Memory B cell (primary cell): ENCODE results near the gene SMCHD1.
"Not testable (repeated sequence)": the region's sequence is repeated elsewhere in the genome, so short reads cannot be mapped to it uniquely, and the experiment has no call there.

Experiments
- ATAC-seq: fragments of 150-1000 bp; cut with Tn5 transposase; 2 replicates; pipeline ENCODE4 v1.10.0; 2021; ENCODE audit warnings: low read depth, mild to moderate bottlenecking, moderate library complexity
- DNase-seq, 2 donors: peaks; one replicate each; pipeline ENCODE4 v3.0.0; 2022; ENCODE audit warnings: low spot score in 2 of 2
- H3K27ac Mint-ChIP-seq: one replicate; pipeline ENCODE4 v1.8.0; 2022; ENCODE audit warnings: mild to moderate bottlenecking, moderate library complexity, mixed read lengths
- H3K27me3 Mint-ChIP-seq: one replicate; pipeline ENCODE4 v1.8.0; 2022; ENCODE audit warnings: mixed read lengths
- H3K36me3 Mint-ChIP-seq: one replicate; pipeline ENCODE4 v1.8.0; 2022; ENCODE audit warnings: mild to moderate bottlenecking, mixed read lengths
- H3K4me1 Mint-ChIP-seq: one replicate; pipeline ENCODE4 v1.8.0; 2022; ENCODE audit warnings: mixed read lengths
- H3K4me3 Mint-ChIP-seq: one replicate; pipeline ENCODE4 v1.8.0; 2022; ENCODE audit warnings: mild to moderate bottlenecking, moderate library complexity, mixed read lengths
- H3K9me3 Mint-ChIP-seq: one replicate; pipeline ENCODE4 v1.8.0; 2022; ENCODE audit warnings: mixed read lengths

Gene SMCHD1

DNA sequence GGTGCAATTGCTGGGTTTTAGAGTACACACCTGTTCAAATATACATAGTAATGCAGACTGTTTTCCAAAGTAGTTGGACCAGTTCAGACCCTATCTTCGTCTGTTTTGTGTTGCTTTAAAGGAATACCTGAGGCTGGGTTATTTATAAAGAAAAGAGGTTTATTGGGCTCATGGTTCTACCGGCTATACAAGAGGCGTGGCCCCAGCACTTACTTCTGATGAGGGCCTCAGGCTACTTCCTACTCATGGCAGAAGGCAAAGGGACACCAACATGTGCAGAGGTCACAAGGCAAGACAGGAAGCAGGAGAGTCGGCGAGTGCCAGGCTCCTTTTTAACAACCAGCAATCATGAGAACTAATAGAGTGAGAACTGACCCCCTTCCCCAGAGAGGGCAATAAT, 169.3 kb downstream of the SMCHD1 start:
- Mint-ChIP-seq H3K27ac (no peak overlapping the region), H3K36me3 (no peaks in the 10 kb centered on the region), H3K4me1 (no peaks in the 10 kb centered on the region), H3K27me3 (no peaks in the 10 kb centered on the region), H3K9me3 (peaks cover 2% of the 10 kb centered on the region), H3K4me3 (no peak overlapping the region)
- DNase-seq (no peak), ATAC-seq (no peak)

DNA sequence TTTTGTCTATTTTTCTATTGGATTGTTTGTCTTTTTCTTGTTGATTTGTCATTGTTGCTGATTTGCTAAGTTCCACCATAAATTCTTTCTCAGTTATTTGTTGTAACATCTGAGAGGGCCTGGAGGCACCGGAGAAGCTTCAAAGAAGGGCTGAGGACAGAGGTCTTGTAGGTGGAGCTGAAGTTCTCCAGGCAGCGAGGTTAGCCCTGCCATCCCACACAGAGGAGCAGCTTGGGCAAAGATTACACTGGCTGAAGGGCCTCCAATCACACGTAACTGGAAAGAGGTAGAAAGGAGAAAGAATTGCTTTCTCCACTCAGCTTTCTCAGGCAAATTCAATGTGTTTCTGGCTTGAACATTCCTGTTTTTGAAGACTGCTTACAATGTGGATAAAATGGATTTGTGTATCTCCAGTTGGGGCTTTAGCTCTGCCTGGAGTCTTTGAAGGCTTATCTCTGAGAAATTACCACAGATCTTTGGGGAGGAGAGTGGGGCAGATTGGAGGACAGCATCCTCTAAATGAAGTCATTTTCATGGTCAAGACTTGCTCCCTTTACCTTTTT, 170.2 kb downstream of the SMCHD1 start:
- Mint-ChIP-seq H3K4me3 (no peak overlapping the region), H3K27ac (no peak overlapping the region), H3K9me3 (peaks cover 2% of the 10 kb centered on the region), H3K36me3 (no peaks in the 10 kb centered on the region), H3K4me1 (no peaks in the 10 kb centered on the region), H3K27me3 (no peaks in the 10 kb centered on the region)
- no peak for ATAC-seq
- DNase-seq = no peak

DNA sequence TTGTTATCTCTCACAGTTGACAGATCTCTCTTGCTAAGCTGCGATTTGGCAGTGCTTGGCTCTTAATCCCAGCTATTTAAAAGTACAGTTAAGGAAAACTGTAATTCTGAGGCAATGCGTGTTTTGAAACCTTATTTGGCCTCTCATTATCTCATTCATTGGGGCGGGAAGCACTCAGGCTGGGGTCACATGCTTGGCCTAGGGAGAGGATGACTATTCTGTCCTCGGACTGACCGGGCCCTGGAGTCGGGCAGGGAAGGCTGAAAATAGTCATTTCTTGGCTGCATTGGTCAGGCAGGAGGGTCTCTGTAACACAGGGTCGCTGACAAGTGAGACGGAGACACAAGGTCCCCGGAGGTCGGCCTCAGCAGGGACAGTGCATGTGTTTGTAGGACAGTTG, 171.1 kb downstream of the SMCHD1 start:
- ATAC-seq = no peak

DNA sequence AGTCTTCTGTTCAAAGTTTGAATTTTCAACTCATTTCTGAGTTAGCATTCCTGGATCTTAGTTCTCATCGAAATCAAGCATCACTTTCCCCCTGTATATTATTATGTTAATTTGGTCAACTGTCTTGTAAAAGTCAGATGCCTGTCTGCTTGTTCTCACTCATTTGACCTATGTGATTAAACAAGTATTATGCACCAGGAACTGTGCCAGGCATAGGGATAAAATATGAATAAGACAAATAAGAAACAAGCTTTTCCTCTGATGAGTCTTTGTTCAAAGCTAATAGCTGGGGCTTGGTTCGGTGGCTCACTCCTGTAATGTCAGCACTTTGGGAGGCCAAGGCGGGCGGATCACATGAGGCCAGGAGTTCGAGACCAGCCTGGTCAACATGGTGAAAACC, 171.5 kb downstream of the SMCHD1 start:
- Mint-ChIP-seq H3K4me3 (no peak overlapping the region), H3K4me1 (no peaks in the 10 kb centered on the region), H3K27ac (no peak overlapping the region), H3K9me3 (peaks cover 2% of the 10 kb centered on the region), H3K36me3 (no peaks in the 10 kb centered on the region), H3K27me3 (peaks cover 1% of the 10 kb centered on the region)
- ATAC-seq (no peak), DNase-seq (no peak)

More for the DNA sequence above, 171.1 kb downstream of the SMCHD1 start:
- no peak overlapping the region for H3K4me3 Mint-ChIP-seq
- H3K4me1 Mint-ChIP-seq = no peaks in the 10 kb centered on the region
- peaks cover 2% of the 10 kb centered on the region for H3K9me3 Mint-ChIP-seq
- H3K36me3 Mint-ChIP-seq = no peaks in the 10 kb centered on the region
- no peak for DNase-seq
- no peak overlapping the region for H3K27ac Mint-ChIP-seq
- H3K27me3 Mint-ChIP-seq = peaks cover 1% of the 10 kb centered on the region

DNA sequence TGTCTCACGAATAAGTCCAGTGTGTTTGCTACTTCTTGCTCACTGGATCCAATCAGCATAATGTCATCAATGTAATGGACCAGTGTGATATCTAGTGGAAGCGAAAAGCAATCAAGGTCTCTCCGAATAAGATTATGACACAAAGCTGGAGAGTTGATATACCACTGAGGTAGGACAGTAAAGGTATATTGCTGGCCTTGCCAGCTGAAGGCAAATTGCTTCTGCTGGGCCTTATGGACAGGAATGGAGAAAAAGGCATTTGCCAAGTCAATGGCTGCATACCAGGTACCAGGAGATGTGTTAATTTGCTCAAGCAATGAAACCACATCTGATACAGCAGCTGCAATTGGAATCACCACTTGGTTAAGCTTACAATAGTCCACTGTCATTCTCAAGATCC, 180.6 kb downstream of the SMCHD1 start:
- not testable (repeated sequence) for H3K36me3 Mint-ChIP-seq, H3K27me3 Mint-ChIP-seq, H3K4me3 Mint-ChIP-seq, H3K4me1 Mint-ChIP-seq, H3K27ac Mint-ChIP-seq, DNase-seq, H3K9me3 Mint-ChIP-seq, ATAC-seq

DNA sequence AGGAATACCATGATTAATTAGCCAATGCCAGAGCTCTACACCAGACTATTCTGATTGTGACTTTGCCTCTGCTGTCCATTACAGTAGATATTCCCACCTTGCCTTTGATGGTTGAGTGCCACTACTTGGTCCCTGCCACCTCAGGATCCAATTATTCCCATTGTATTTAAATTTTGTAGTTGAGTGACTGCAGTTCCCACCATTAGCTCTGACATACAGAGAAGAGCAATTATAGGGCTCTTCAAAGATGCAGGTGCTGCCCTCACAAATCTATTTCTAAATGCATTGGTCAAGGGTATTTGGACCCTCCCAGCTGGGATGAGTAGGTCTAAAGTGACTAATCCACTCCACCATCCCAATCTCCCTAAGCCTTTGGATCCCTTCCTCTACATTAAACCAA, 181.8 kb downstream of the SMCHD1 start:
- not testable (repeated sequence) for H3K4me3 Mint-ChIP-seq, H3K27me3 Mint-ChIP-seq, ATAC-seq, H3K36me3 Mint-ChIP-seq, H3K9me3 Mint-ChIP-seq, DNase-seq, H3K27ac Mint-ChIP-seq, H3K4me1 Mint-ChIP-seq

DNA sequence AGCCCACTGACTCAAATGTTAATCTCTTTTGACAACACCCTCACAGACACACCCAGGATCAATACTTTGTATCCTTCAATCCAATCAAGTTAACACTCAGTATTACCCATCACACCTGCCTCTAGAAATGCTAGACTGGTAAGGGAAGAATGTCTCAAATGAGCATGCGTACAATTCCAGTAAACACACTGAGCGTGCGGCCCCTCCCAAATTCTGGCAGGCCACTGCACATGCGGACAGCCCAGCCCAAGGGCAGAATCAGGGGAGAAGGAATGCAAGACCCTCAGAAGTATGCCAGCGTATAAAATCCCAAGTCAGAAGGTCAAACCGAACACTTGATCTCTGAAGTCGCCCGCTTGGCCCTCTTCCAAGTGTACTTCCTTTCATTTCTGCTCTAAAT, 183.7 kb downstream of the SMCHD1 start:
- ATAC-seq = no peak
- no peak for DNase-seq
- peaks cover 6% of the 10 kb centered on the region for H3K9me3 Mint-ChIP-seq
- no peak overlapping the region for H3K4me3 Mint-ChIP-seq
- H3K27me3 Mint-ChIP-seq = no peaks in the 10 kb centered on the region
- H3K27ac Mint-ChIP-seq = no peak overlapping the region
- peaks cover 4% of the 10 kb centered on the region for H3K36me3 Mint-ChIP-seq
- H3K4me1 Mint-ChIP-seq = peaks cover 8% of the 10 kb centered on the region

DNA sequence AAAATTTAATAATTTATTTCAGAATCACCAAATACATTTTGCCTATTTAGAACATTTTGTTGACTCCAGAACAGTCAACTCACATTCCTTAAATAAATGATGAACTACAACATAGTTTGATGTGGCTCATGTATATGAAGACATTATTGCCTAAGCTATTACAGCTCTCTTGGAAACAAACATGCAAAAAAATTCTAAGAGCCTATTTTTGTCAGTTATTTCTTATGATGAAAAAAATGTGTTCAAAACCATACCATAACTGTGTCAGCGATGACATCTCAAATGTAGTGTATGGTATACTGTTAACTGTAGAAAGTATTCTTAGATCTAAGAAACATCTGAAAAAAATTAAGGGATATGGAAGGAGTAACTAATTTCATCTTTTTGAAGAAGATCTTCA, 185.0 kb downstream of the SMCHD1 start:
- Mint-ChIP-seq H3K9me3 (peaks cover 6% of the 10 kb centered on the region), H3K4me3 (no peak overlapping the region)
- ATAC-seq = no peak

DNA sequence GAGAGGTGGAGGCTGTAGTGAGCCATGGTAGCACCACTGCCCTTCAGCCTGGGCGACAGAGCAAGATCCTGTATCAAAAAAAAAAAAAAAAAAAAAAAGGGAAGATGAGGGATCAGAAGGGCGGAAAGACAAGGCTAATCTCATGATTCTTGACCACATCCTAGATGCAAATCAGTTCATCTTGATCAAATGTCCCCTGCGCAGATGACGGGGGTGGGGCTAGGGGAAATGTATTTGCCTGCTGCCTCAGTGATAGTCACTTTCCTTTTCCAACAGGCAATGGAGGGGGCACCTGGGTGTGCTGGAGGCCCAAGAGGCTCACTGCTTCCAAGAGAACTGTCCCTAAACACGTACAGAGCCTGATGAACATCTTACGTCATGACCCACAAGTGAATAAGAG, 187.6 kb downstream of the SMCHD1 start:
- H3K27ac Mint-ChIP-seq = peak overlapping the region; percentile 41
- no peaks in the 10 kb centered on the region for H3K9me3 Mint-ChIP-seq
- no peaks in the 10 kb centered on the region for H3K27me3 Mint-ChIP-seq
- no peak overlapping the region for H3K4me3 Mint-ChIP-seq
- ATAC-seq = peak; percentile 11
- peaks cover 23% of the 10 kb centered on the region for H3K4me1 Mint-ChIP-seq
- no peaks in the 10 kb centered on the region for H3K36me3 Mint-ChIP-seq
- peak in 1 of 2 donors; percentile 37 for DNase-seq

More for the DNA sequence above, 185.0 kb downstream of the SMCHD1 start:
- no peak for DNase-seq
- H3K27me3 Mint-ChIP-seq = no peaks in the 10 kb centered on the region
- H3K36me3 Mint-ChIP-seq = peaks cover 4% of the 10 kb centered on the region
- peaks cover 13% of the 10 kb centered on the region for H3K4me1 Mint-ChIP-seq
- H3K27ac Mint-ChIP-seq = no peak overlapping the region

DNA sequence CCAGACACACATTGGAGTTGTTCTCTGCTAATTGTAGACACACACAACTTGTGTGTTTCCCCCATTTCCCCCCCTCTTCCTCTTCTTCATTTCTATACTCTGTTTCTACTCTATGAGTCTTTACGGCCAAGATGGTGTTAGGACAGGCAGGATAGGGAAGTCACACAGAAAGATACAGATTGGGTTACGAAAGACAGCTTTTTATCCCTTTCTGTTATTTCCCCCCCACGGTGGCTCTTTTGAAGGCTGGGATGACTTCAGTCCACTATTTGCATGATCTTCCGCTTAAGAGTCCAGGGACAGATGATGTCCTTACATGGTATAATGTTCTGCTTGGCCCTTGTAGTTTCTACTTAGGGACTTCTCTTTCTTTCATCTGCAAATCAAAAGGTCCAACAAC, 189.6 kb downstream of the SMCHD1 start:
- Mint-ChIP-seq H3K27ac (peak overlapping the region; percentile 49), H3K4me1 (peaks cover 28% of the 10 kb centered on the region), H3K4me3 (no peak overlapping the region), H3K9me3 (no peaks in the 10 kb centered on the region), H3K27me3 (peaks cover 1% of the 10 kb centered on the region), H3K36me3 (no peaks in the 10 kb centered on the region)
- DNase-seq = no peak
- ATAC-seq = no peak

DNA sequence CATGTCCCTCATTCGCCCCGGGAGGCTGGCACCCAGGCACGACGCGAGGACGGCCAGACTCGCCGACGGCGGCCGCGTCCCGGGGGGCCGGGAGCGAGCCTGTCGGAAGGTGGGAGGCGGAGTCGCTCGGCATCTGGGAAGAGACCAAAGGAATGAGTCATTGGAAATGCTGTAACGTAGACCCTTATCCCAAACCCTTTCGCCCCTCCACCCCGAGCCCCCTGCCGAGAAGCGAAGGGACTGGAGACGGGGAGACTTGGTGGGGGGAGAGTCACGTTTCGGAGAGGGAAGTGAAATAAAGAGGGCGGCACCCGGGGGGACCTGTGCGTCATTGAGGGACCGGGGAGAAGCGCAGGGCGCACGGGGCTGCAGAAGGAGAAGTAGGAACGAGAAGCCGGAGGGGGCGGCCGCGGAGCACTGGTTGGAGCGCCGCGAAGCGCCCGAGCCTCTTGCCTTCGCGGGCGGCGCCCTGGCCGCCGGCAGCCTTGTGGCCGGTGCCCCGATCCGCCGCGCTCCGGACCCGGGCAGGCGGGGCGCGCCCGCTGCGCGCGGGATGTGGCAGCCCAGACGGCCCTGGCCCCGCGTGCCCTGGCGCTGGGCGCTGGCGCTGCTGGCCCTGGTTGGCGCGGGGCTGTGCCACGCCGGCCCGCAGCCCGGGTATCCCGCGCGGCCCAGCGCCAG, 191.2 kb downstream of the SMCHD1 start, which contains the start of gene EMILIN2:
Gene EMILIN2, plus strand, starts transcription at position 371 of the 681 bp plus-strand sequence. Its CDS starts 183 bp downstream, at position 554.
- Mint-ChIP-seq H3K4me3 (peak within 1 kb of the TSS; percentile 93), H3K36me3 (peaks cover 2% of the 10 kb centered on the region), H3K4me1 (peaks cover 28% of the 10 kb centered on the region), H3K27ac (peak within 1 kb of the TSS; percentile 95), H3K27me3 (peaks cover 8% of the 10 kb centered on the region), H3K9me3 (no peaks in the 10 kb centered on the region)
- DNase-seq = peak; percentile 86 to 90
- peak; percentile 80 for ATAC-seq

DNA sequence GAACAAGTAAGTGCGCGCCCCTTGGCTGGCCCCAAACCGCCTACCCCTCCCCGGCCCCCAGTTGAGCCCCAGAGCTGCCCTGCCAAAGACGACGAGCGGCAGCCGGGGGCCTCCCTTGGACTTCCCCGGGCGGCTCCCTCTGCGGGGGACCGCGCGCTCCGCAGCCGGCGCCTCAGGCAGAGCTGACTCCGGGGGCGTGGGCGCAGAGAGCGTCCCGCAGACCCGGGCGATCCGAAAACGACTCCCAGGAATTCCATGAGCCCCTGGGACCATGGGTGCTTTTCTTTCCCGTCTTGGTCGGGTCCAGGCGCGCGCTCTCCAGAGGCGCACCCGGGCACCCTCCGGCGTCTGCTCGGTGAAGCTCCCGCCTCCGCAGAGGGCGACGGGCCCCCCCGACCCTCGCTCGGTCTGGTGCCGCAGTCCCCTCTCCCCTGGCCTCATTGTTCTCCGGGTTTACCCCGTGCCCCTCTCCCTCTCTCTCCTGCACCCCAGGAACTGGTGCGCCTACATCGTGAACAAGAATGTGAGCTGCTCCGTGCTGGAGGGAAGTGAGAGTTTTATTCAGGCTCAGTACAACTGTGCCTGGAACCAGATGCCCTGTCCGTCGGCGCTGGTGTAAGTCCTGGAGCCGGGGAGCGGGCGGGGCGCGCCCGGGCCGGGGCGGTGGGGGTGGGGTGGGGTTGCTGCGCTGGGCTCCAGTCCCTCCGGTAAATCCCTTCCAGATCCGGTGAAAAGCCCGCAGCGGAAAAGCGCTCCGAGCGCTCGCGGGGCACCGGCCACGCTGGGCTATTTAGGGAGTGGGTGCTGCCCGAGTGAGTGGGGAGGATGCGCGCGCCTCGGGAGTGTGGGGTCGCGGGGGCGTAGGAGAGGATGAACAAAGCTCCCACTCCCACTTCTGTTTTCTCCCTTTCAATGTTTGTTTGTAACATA, 192.1 kb downstream of the SMCHD1 start:
- H3K27me3 Mint-ChIP-seq = peaks cover 12% of the 10 kb centered on the region
- H3K36me3 Mint-ChIP-seq = peaks cover 2% of the 10 kb centered on the region
- H3K4me3 Mint-ChIP-seq = peak overlapping the region; percentile 93
- DNase-seq (peak; percentile 57 to 63), ATAC-seq (peak; percentile 52)
- peaks cover 28% of the 10 kb centered on the region for H3K4me1 Mint-ChIP-seq
- H3K27ac Mint-ChIP-seq = peak overlapping the region; percentile 87
- H3K9me3 Mint-ChIP-seq = no peaks in the 10 kb centered on the region

DNA sequence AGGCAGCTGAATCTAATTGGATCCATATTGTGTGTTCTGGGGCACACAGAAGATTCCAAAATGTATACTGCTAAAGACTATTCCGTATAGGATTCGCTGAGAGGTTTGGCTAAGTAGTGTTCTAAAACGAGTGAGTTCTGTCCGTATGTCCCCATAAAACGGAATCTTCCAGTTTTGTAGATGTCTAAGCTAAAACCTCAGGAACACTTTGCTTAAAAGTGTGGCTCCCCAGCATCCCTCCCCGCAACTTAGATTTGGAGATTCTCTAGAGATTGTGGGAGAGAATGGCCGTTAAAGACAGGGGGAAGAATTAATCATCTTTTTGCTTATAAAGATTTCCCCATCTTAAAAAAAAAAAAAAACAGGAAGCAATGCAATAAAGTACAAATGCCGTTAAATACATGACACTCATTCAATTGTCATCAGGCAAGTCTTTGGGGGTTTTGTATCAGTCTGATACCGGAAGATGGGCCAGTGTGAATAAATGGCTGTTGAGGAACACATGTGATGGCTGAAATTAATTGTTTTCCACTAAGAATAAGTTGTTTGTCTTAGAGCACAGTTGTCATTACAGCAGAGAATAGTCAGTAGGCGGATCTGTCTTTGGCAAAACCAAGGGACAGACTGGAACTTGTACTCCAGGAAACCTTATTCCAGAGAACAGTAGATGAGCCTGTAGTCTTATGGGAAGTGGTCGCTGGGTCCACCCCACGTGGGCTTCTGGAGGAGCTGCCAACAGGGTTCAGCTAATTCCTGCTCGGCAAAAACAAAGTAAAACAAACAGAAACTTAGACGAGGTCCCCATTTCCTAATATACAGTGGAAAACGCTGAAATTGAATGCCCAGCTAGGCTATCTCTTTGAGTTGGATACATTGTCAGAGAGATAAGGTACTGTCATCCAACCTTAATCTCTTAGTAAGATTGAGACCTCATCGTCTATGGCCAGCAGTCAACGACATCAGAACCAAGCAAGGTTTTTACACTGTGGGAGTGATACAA, 193.0 kb downstream of the SMCHD1 start:
- Mint-ChIP-seq H3K9me3 (no peaks in the 10 kb centered on the region), H3K36me3 (peaks cover 2% of the 10 kb centered on the region), H3K4me3 (peak overlapping the region; percentile 93), H3K4me1 (peaks cover 25% of the 10 kb centered on the region), H3K27me3 (peaks cover 12% of the 10 kb centered on the region), H3K27ac (peak overlapping the region; percentile 87)
- ATAC-seq (no peak), DNase-seq (no peak)
